ENCODE data around the gene ADRA2C.

Gene ADRA2C

GRCh38 chr4:3733195-3733594 lies 33.0 kb upstream of the ADRA2C start:
- no peak for DNase-seq (ENCODE audit: low read depth in 3 of 3)

- DNase-seq (ENCODE audit: low read depth in 3 of 3): no peak
Measured at GRCh38 chr4:3735196-3735595, 31.0 kb upstream of the ADRA2C start.

- no peak for DNase-seq (ENCODE audit: low read depth in 3 of 3)
Measured at GRCh38 chr4:3736290-3736689, 29.9 kb upstream of the ADRA2C start.

GRCh38 chr4:3736806-3737205 lies 29.4 kb upstream of the ADRA2C start:
- no peak for DNase-seq (ENCODE audit: low read depth in 3 of 3)

GRCh38 chr4:3739577-3739976 lies 26.6 kb upstream of the ADRA2C start:
- DNase-seq (ENCODE audit: low read depth in 3 of 3): no peak

GRCh38 chr4:3740256-3740655 lies 25.9 kb upstream of the ADRA2C start:
- DNase-seq (ENCODE audit: low read depth in 3 of 3): no peak

GRCh38 chr4:3741217-3742011 lies 24.8 kb upstream of the ADRA2C start:
- no peak for DNase-seq (ENCODE audit: low read depth in 3 of 3)

GRCh38 chr4:3742610-3743009 lies 23.6 kb upstream of the ADRA2C start:
- no peak for DNase-seq (ENCODE audit: low read depth in 3 of 3)

- DNase-seq (ENCODE audit: low read depth in 3 of 3): no peak
Measured at GRCh38 chr4:3744232-3744631, 22.0 kb upstream of the ADRA2C start.

- DNase-seq (ENCODE audit: low read depth in 3 of 3): no peak
Measured at GRCh38 chr4:3744901-3745300, 21.3 kb upstream of the ADRA2C start.

GRCh38 chr4:3745886-3746656 lies 20.1 kb upstream of the ADRA2C start:
- no peak for DNase-seq (ENCODE audit: low read depth in 3 of 3)

GRCh38 chr4:3746701-3747580 lies 19.2 kb upstream of the ADRA2C start:
- no peak for DNase-seq (ENCODE audit: low read depth in 3 of 3)

- DNase-seq (ENCODE audit: low read depth in 3 of 3): no peak
Measured at GRCh38 chr4:3747581-3747904, 18.6 kb upstream of the ADRA2C start.

GRCh38 chr4:3748136-3748898 lies 17.9 kb upstream of the ADRA2C start:
- no peak for DNase-seq (ENCODE audit: low read depth in 3 of 3)

GRCh38 chr4:3749081-3749480 lies 17.1 kb upstream of the ADRA2C start:
- DNase-seq (ENCODE audit: low read depth in 3 of 3): no peak

- DNase-seq (ENCODE audit: low read depth in 3 of 3): no peak
Measured at GRCh38 chr4:3750334-3750733, 15.9 kb upstream of the ADRA2C start.

- no peak for DNase-seq (ENCODE audit: low read depth in 3 of 3)
Measured at GRCh38 chr4:3752022-3752421, 14.2 kb upstream of the ADRA2C start.

GRCh38 chr4:3753726-3754412 lies 12.3 kb upstream of the ADRA2C start:
- no peak for DNase-seq (ENCODE audit: low read depth in 3 of 3)

GRCh38 chr4:3756343-3757059 lies 9.7 kb upstream of the ADRA2C start:
- DNase-seq (ENCODE audit: low read depth in 3 of 3): no peak

- no peak for DNase-seq (ENCODE audit: low read depth in 3 of 3)
Measured at GRCh38 chr4:3759236-3759635, 6.9 kb upstream of the ADRA2C start.

Data from stimulated activated CD4-positive, alpha-beta T cell treated with anti-CD3 and anti-CD28 coated beads, TNF-alpha, amount 100 ng/mL, for 4 hours (primary cell).